NCI-H748 treated with DMSO at 0.1 percent for 48 hours (cell line): ENCODE results near the gene KHDC3L.
"Not testable (repeated sequence)": the region's sequence is repeated elsewhere in the genome, so short reads cannot be mapped to it uniquely, and the experiment has no call there.

Experiments
- DNase-seq: peaks from one replicate; lab custom pipeline; 2025; lab: John Stamatoyannopoulos, UW

Gene KHDC3L

DNA sequence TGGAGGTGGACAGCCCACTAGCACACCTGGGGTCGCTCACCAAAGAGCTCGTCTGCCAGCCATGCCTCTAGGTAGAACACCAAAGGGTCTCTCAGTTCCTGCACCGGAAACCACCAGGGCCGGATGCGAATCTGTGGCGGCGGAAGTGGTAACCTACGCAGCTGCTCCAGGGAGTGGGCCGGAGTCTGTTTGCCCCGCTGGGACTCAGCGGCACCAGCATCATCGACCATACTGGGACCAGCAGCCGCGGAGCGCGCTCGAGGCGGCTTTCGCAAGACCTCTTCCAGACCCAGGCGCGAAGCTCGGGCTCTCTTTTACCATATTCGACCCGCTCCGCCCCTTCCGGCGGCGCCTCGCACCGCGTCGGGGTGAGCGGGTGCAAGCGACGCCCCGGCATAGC lies 7.1 kb downstream of the KHDC3L start, which contains the start of gene OOEP:
Gene OOEP (minus strand): TSS at position 335 of the 400 bp plus-strand sequence. CDS start 105 bp downstream, at position 230.
- no peak for DNase-seq

DNA sequence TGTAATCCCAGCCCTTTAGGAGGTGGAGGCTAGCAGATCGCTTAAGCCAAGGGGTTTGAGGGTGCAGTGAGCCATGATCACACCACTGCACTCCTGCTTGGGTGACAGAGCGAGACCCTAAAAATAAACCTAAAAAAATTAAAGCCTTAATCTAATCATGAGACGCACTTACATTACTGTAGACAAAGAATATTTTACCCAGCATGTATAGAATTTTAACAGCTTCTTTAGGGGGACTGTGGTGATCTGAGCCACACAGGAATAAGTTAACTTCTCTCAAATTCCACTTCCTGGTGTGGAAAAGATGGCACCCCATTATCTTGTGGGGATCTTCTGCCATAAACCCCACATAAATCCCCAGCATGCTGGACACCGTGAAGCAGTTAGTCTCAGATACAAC lies 9.5 kb downstream of the KHDC3L start:
- DNase-seq: no peak

DNA sequence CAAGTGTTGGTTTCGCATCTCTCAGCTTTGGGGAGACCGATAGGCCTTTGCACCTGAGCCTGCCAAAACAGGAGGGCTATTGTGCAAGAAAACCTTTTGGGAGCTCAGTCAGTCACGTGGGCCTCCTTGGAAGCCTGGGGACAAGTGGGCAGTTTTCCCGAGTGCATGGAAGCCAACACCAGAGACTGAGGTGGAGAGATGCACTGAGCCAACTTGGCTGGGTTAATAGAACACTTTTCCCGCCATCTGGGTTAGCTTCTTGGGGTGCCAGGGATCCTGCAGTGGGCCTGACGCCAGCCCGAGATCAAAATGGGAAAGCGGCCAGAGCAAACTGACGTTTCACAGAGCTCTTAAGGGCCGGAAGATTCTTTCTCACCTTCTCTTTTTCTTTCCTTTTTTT lies 10.1 kb downstream of the KHDC3L start:
- DNase-seq: no peak

GRCh38 chr6:73375216-73375615 lies 12.8 kb downstream of the KHDC3L start:
- no peak for DNase-seq

GRCh38 chr6:73377225-73377624 lies 14.8 kb downstream of the KHDC3L start:
- no peak for DNase-seq

DNA sequence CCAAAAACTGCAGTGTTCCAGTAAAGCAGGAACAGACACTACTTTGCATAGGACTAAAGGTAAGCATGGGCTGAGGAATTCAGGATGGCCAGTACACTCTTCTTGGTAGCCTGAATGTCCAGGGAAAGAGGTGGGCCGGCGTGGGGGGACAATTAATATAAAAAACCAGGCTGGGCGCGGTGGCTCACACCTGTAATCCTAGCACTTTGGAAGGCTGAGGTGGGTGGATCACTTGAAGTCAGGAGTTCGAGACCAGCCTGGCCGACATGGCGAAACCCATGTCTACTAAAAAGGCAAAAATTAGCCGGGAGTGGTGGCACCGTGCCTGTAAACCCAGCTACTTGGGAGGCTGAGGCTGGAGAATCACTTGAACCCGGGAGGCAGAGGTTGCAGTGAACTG lies 19.1 kb downstream of the KHDC3L start:
- DNase-seq: not testable (repeated sequence)

GRCh38 chr6:73382462-73383113 lies 20.1 kb downstream of the KHDC3L start:
- no peak for DNase-seq

DNA sequence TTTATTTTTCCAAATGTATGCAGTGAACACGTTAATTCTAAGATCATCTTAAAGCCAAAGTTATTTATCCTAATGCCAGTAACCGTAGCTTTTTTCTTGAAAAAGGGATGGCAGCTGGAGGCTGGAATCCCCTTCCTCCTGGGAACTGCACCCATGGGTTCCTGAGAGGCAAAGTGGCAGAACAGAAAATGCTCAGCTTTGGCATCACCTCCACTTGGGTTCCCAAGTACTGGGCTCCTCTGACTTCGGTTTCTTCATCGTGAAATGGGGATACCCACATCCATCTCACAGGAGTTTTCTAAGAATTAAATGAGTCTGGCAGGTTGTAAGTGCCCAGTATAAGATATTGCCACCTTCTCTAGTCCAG lies 26.0 kb downstream of the KHDC3L start:
- no peak for DNase-seq

- peak; percentile 66 for DNase-seq
These were observed 26.5 kb downstream of the KHDC3L start for GRCh38 chr6:73388800-73389512.

- DNase-seq: no peak
These were observed 27.4 kb downstream of the KHDC3L start for GRCh38 chr6:73389854-73390253.

- no peak for DNase-seq
These were observed 29.2 kb downstream of the KHDC3L start for GRCh38 chr6:73391675-73392074.

- DNase-seq: not testable (repeated sequence)
These were observed 29.7 kb downstream of the KHDC3L start for GRCh38 chr6:73392188-73392587.

- no peak for DNase-seq
These were observed 30.8 kb downstream of the KHDC3L start for GRCh38 chr6:73393278-73393677.

GRCh38 chr6:73394577-73395354 lies 32.3 kb downstream of the KHDC3L start, which contains the start of gene DDX43:
DDX43 (plus strand) TSS chr6:73394828; CDS start chr6:73394906, 78 bp downstream.
- no peak for DNase-seq

GRCh38 chr6:73395875-73396274 lies 33.4 kb downstream of the KHDC3L start:
- DNase-seq: no peak

DNA sequence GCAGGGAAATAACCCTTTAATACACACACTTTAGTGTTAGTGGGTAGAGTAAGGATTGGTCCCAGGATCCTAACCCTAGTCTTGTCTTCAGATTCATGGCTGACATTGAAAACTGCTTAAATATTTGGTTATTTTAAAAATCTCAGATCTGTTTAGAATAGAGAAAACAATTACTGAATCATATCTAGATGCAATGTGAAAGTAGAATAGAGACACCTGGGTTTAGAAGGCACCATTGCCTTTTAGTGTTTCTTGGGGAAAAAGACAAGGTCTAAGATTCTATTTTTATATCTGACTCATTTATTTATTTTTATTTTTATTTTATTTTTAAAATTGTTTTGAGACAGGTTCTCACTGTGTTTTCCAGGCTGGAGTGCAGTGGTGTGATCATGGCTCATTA lies 38.2 kb downstream of the KHDC3L start:
- no peak for DNase-seq

- DNase-seq: no peak
These were observed 46.9 kb downstream of the KHDC3L start for GRCh38 chr6:73409395-73409794.

DNA sequence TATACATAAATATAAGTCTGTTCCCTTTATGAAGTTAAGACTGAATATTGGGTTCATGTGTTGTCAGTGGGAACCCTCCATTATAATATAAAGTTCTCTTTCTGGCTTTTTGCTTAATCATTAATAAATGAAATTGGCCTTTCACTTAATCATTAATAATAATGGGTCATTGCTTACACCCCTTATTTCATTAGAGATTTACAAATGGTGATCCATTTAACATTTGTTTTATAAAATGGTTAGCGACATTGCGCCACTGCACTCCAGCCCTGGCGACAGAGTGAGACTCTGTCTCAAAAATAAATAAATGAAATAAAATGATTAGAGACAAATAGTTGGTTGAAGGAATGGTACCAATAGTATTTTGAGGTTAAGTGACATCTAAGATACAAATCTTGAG lies 50.6 kb downstream of the KHDC3L start:
- DNase-seq: no peak
